Tibial nerve (tissue), 4 donors: ENCODE results near the gene PRKAG2. TPM values are rescaled to one million over a fixed set of nuclear protein-coding genes. Genes with fewer than 3 reads are reported as not detected.

Experiments used
- DNase-seq, 2 donors: peaks; one replicate each; pipeline ENCODE4 v3.0.0-alpha.2; 2019; ENCODE audit warnings: low spot score in 2 of 2
- H3K27ac ChIP-seq, 4 donors: fragments of 200-600 bp; sonication (generic) in 3 of 4; one replicate each; pipeline ENCODE4 v1.5.1; 2017 to 2019; ENCODE audit warnings: mild to moderate bottlenecking in 1 of 4
- H3K27me3 ChIP-seq, 2 donors: fragments of 200-600 bp; sonication (generic) in 1 of 2; one replicate each; pipeline versions ENCODE4 v1.5.1 to v1.6.0; 2017 to 2019
- H3K36me3 ChIP-seq, 3 donors: fragments of 200-600 bp; sonication (generic); one replicate each; pipeline ENCODE4 v1.5.1; 2018 to 2019
- H3K4me1 ChIP-seq, 4 donors: fragments of 200-600 bp; sonication (generic) in 3 of 4; one replicate each; pipeline ENCODE4 v1.5.1; 2017 to 2019
- H3K4me3 ChIP-seq, 4 donors: fragments of 200-600 bp; sonication (generic) in 3 of 4; one replicate each; pipeline ENCODE4 v1.5.1; 2017 to 2019; ENCODE audit warnings: mild to moderate bottlenecking in 1 of 4, moderate library complexity in 1 of 4
- H3K9me3 ChIP-seq, 4 donors: fragments of 200-600 bp; sonication (generic) in 3 of 4; one replicate each; pipeline ENCODE4 v1.5.1; 2017 to 2019
- CTCF ChIP-seq, 5 experiments: fragments of 200-600 bp in 3 of 5; fragments of 450-650 bp in 2 of 5; sonication (generic) in 3 of 5; IDR thresholded peaks; one replicate each; pipeline ENCODE4 v1.5.1; 2016 to 2019; ENCODE audit warnings: antibody characterized with exemption in 5 of 5, mild to moderate bottlenecking in 3 of 5, moderate library complexity in 2 of 5
- EP300 ChIP-seq, 2 donors: sonication (generic); formaldehyde crosslinking; IDR thresholded peaks; one replicate each; pipeline ENCODE4 v1.6.1; 2017; ENCODE audit warnings: antibody characterized with exemption in 2 of 2, mild to moderate bottlenecking in 1 of 2
- POLR2A ChIP-seq, 2 donors: fragments of 450-650 bp; IDR thresholded peaks; one replicate each; pipeline ENCODE4 v1.6.1; 2017; ENCODE audit warnings: antibody characterized with exemption in 2 of 2, mild to moderate bottlenecking in 2 of 2, moderate library complexity in 2 of 2
- whole genome bisulfite sequencing, 2 donors: methylation state at CpG; one replicate each; pipeline ENCODE4 v1.1.5; 2018; 5-methylcytosine and 5-hydroxymethylcytosine counted together
- total RNA-seq, 4 donors: library from RNA; depleted of rRNA; stranded (reverse); fragments of >200 nt; gene quantifications; one replicate each; pipeline ENCODE4 v1.1.0, GENCODE V29; 2016

The PRKAG2 gene
- total RNA-seq, 4 donors from 2014 or later: 24.5 to 82.6 (median 38.3) TPM

DNA sequence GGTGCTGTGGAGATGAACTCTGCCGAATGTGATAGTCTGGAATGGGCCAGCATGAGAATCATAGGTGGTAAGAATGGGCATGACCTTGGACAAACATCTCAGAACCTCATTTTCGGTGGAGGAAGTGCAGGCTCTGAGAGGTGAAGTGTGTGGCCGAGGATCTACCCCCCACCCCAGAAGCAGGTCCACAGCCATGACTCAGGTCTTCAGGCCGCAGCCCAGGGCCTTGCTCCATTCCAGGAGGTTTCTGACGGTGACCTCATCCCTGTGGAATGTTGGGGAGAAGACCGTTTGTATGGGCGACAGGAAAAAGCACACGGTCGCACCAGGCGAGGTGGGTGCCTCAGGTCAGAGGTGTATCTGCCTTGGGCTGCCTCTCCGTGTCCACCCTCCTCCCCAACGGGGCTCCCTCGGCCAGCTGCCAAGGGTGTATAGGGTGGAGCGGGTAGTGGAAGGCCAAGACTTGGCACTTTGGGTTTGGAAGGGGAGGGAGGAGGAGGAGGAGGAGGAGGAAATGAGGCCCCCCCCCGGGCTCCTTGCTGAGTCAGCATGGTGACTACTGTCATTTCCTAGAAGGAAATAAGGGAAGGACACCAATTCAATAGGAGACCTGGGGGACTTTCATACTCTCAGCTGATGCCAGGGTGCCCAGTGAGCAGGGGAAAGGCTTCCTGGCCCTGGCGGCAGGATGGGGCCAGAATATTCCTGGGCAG lies 189.2 kb downstream of the PRKAG2 start:
- Histone ChIP-seq H3K27me3 (no peaks in the 10 kb centered on the region), H3K9me3 (no peaks in the 10 kb centered on the region), H3K27ac (peak overlapping the region in 3 of 4 donors; percentile 15 to 70 (median 70)), H3K4me1 (peaks cover 0 to 38% (median 5%) of the 10 kb centered on the region in 4 donors), H3K4me3 (no peak overlapping the region), H3K36me3 (peaks cover 0 to 4% (median 0%) of the 10 kb centered on the region in 3 donors)
- TF ChIP-seq POLR2A (IDR thresholded peaks at IDR 0.05): no peak
- TF ChIP-seq EP300 (IDR thresholded peaks at IDR 0.05): peak in 1 of 2 donors; percentile 7
- 58% methylated on average over 16 of the region's 16 CpGs for WGBS, 2 donors
- peak; percentile 40 to 55 for DNase-seq

- no peaks in the 10 kb centered on the region for H3K27me3 ChIP-seq
- H3K9me3 ChIP-seq: no peaks in the 10 kb centered on the region
- H3K36me3 ChIP-seq: peaks cover 0 to 4% (median 0%) of the 10 kb centered on the region in 3 donors
- no peak for DNase-seq
- peaks cover 0 to 43% (median 5%) of the 10 kb centered on the region in 4 donors for H3K4me1 ChIP-seq
- no peak overlapping the region for H3K4me3 ChIP-seq
- no peak for TF ChIP-seq POLR2A (IDR thresholded peaks at IDR 0.05)
- no peak for TF ChIP-seq CTCF (IDR thresholded peaks at IDR 0.05)
- TF ChIP-seq EP300 (IDR thresholded peaks at IDR 0.05): no peak
- peak overlapping the region in 2 of 4 donors; percentile 70 for H3K27ac ChIP-seq
- WGBS, 2 donors: 83 to 88% methylated on average over 2 of the region's 2 CpGs
Observed at GRCh38 chr7:151686826-151687225, 190.1 kb downstream of the PRKAG2 start.

DNA sequence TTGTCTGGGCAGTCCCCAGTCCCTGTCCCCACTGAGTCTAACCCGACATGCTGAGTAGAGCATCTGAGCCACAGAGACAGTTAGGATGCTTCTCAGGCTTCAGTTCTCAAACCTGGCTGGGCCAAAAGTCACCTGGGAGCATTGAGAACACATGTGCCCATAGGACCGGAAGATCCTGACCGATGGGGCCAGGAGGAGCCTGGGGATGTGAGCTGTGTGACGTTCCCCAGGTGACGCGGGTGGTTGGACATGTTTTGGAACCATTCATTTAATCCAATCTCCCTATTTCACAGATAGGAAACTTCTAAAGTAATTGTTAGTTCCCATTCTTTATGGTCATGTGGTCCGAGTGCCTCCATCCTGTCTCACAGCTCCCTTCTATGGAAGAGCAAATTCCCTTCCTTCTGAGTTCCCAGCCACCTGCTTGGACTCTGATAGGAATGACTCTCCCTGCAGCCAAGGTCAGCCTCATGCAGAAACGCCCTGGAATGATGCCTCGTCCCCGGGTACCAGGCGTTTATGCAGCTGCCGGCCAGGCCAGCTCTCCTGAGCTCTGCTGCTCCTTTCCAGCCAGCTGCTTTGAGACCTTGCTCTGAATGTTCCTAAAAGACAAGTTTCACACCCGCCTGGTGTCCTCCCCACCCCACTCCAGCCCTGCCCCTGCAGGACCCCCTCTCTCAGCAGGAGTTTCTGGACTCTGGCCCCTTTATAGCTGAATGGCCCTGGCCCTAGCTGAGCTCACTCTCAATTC lies 190.7 kb downstream of the PRKAG2 start:
- DNase-seq: no peak
- H3K9me3 ChIP-seq: no peaks in the 10 kb centered on the region
- no peaks in the 10 kb centered on the region for H3K27me3 ChIP-seq
- TF ChIP-seq CTCF (IDR thresholded peaks at IDR 0.05) (no peak), POLR2A (IDR thresholded peaks at IDR 0.05) (no peak), EP300 (IDR thresholded peaks at IDR 0.05) (no peak)
- peak overlapping the region in 2 of 4 donors; percentile 12 to 22 for H3K27ac ChIP-seq
- 71 to 76% methylated on average over 13 of the region's 13 CpGs for WGBS, 2 donors
- no peak overlapping the region for H3K4me3 ChIP-seq
- peaks cover 0 to 46% (median 5%) of the 10 kb centered on the region in 4 donors for H3K4me1 ChIP-seq
- H3K36me3 ChIP-seq: peaks cover 0 to 4% (median 0%) of the 10 kb centered on the region in 3 donors

DNA sequence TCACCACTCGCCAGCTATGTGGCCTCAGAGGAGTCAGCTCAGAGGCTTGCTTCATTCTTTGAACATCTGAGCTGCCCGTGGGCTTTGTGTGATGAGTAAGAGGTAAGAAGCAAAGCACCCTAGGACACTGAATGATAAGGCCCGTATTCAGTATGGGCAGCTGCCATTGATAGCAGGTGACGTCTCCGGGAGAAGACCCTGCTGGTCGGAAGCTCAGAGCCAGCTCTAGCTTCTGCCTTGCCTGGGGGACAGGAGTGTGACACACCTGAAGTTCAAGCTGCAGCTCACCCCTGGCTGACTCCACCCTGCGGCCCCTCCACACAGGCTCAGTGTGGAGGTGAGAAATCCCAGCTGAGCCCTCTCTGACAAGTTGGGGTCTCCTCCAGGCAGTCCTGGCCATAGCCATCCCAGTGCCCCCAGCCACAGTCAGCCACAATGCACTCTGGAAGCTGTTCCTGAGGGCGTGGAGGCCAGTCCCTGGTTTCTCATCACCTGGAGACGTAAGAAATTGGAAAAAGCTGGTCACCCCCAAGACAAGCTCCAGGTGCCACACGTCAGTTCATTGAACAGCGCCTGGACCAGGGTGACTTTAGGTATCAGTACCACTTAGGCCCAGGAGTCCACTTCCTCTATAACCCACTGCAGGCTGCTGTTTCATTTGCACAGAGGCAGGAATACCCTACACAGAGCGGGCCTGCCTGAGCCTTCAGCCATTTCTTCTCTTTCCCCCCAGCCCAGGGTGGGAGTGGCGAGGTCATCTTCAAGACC lies 192.3 kb downstream of the PRKAG2 start:
- no peaks in the 10 kb centered on the region for H3K27me3 ChIP-seq
- no peaks in the 10 kb centered on the region for H3K9me3 ChIP-seq
- H3K27ac ChIP-seq: peak overlapping the region in 1 of 4 donors; percentile 88
- H3K4me1 ChIP-seq: peaks cover 0 to 62% (median 9%) of the 10 kb centered on the region in 4 donors
- no peak overlapping the region for H3K4me3 ChIP-seq
- TF ChIP-seq POLR2A (IDR thresholded peaks at IDR 0.05) (no peak), EP300 (IDR thresholded peaks at IDR 0.05) (no peak), CTCF (IDR thresholded peaks at IDR 0.05) (no peak)
- 96 to 98% methylated on average over 11 to 13 of the region's 13 CpGs for WGBS, 2 donors
- H3K36me3 ChIP-seq: peaks cover 0 to 4% (median 0%) of the 10 kb centered on the region in 3 donors
- no peak for DNase-seq

DNA sequence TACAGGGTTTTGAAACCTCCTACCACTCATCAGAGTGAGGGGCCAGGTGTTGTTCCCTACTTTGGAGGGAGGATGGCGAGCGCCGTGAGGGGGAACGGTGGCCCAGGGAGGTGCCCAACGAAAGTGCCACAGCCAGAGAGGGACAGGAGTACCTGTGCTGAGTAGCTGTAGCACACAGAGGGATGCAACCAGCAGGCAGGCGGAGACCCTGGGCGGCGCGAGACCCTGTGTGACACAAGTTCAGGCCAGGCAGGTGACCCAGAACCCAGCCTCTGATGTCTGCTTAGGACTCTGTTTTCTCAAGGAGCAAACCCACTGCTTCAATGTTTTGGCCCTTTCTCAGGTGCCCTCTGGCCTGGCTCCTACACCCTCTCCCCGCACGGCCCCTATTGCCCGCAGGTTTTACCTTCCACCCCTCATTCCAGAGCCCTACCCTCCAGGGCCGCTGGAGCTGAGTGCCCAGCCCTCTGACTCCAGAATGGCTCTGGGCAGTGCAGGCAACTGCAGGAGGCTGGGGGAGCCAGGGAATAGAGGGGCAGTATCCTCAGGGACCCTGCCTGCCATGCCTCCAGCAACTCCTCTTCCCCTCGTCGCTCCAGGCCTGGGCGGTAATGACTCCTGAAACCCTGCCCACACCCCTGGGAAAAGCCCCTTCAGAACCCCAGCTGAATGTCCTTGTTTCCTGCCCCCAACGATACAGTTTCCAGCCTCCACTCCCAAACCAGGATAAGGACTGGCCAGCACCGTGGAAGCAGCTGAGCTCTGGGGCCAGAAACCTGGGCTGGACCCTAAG lies 193.1 kb downstream of the PRKAG2 start:
- TF ChIP-seq EP300 (IDR thresholded peaks at IDR 0.05) (no peak), CTCF (IDR thresholded peaks at IDR 0.05) (no peak), POLR2A (IDR thresholded peaks at IDR 0.05) (no peak)
- H3K27ac ChIP-seq: peak overlapping the region in 2 of 4 donors; percentile 21 to 88
- peaks cover 0 to 70% (median 13%) of the 10 kb centered on the region in 4 donors for H3K4me1 ChIP-seq
- H3K9me3 ChIP-seq: no peaks in the 10 kb centered on the region
- no peaks in the 10 kb centered on the region for H3K36me3 ChIP-seq
- H3K4me3 ChIP-seq: no peak overlapping the region
- no peak for DNase-seq
- 90% methylated on average over 18 of the region's 18 CpGs for WGBS, 2 donors
- no peaks in the 10 kb centered on the region for H3K27me3 ChIP-seq
